HG03575 (cell line): Measurements from ENCODE around the gene ADGRG7.

Experiments used
- ATAC-seq: cut with Tn5 transposase; IDR thresholded peaks from one replicate; pipeline ENCODE4 v1.9.1; 2021; ENCODE audit not compliant: unreplicated experiment, insufficient number of reproducible peaks, low FRiP score; ENCODE audit errors: extremely low read depth

Gene ADGRG7

DNA sequence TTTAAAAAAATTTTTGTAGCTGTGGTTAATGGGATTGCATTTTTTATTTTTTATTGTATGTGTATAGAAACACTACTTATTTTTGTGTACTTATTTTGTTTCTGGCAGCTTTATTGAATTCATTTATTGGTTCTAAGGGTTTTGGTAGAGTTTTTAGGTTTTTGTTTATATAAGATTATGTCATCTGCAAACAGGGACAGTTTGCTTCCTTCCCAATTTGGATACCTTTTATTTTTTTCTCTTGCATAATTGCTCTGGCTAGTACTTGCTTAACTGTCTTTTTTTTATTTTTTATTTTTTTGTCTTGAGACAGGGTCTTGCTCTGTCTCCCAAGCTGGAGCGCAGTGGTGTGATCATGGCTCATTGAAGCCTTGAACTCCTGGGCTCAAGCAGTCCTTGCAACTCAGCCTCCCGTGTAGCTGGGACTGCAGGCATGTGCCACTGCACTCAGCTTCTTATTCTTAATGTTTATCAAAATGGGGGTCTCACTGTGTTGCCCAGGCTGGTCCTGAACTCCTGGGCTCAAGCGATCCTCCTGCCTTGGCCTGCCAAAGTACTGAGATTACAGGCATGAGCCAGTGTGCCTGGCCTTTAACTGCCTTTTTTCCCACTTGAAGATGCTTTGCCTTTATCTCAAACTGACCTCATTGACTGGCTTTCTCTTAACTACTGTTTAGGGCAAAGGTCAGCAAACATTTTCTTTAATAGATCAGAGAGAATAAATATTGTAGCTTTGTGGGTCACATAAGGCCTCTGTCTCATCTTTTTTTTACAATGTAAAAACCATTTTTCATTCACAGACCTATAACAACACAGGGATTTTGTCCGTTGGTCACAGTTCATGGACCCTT, 108.5 kb downstream of the ADGRG7 start:
- ATAC-seq = no peak

- no peak for ATAC-seq
Measured at GRCh38 chr3:100719136-100719535, 109.7 kb downstream of the ADGRG7 start.

DNA sequence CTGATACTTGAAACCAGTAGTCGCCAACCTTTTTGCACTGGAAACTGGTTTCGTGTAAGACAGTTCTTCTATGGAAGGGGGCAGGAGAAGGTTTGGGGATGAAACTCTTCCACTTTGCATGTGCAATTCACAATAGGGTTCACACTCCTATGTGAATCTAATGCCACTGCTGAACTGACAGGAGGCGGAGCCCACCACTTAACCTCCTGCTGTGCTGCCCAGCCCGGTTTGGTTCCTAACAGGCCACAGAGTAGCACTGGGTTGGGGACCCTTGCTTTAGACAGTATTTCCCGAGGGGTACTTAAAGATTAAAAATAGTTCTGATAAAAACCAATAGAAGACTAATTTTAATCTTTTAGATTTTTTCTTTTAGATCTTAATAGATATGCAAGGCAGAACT, 111.0 kb downstream of the ADGRG7 start:
- no peak for ATAC-seq

GRCh38 chr3:100725935-100726513, 116.6 kb downstream of the ADGRG7 start:
- no peak for ATAC-seq

DNA sequence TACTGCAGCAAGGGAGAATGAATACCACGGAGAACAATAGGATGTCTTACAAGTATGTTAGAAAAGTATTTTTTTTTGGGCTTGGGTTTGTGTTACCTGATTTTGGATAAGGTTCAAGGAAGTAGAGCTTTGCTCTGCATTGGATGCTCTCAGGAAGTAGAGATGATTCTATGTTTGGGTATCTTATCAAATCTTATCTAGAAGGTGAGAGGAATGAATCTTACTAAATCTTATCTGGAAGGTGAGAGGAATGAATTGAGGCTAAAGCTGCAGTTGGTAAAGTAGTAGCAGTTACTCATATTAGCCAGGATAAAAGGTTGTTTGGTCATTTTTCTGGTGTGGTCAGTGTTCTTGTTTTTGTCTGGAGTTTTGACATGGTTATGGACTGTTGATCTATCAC, 117.3 kb downstream of the ADGRG7 start:
- ATAC-seq = no peak

- no peak for ATAC-seq
Measured at GRCh38 chr3:100730524-100730923, 121.1 kb downstream of the ADGRG7 start.

DNA sequence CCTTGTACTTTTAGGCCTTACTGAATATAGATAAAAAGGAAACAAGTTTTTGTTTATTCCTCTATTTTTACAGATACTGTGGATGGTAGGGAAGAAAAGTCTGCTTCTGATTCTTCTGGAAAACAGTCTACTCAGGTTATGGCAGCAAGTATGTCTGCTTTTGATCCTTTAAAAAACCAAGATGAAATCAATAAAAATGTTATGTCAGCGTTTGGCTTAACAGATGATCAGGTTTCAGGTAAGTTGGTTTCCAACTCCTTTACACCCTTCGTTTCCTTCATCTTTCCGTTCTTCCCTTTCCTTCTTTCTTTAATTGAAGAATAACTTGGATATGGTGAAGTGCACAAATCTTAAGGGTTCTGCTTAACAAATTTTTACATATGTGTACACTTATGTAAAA, 123.0 kb downstream of the ADGRG7 start:
- ATAC-seq = no peak

DNA sequence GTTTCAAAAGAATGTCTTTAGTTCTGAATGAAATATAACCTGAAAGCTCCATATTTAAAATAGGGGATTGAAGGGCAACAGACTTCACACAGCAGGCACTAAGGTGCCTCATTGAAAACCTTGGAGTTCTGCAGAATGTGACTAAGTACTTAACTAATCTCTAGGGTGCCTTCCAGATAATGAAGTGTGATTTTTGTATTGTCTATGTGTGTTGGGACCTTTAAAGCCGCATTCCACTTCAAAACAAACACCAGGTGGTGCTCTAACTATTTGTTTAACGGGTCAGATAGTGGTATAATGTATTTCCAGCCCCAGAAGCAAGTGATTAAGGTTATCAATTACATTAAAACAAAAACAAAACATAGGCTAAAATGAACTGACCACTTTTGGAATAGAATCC, 127.9 kb downstream of the ADGRG7 start:
- no peak for ATAC-seq

- no peak for ATAC-seq
Measured at GRCh38 chr3:100740207-100740606, 130.8 kb downstream of the ADGRG7 start.

DNA sequence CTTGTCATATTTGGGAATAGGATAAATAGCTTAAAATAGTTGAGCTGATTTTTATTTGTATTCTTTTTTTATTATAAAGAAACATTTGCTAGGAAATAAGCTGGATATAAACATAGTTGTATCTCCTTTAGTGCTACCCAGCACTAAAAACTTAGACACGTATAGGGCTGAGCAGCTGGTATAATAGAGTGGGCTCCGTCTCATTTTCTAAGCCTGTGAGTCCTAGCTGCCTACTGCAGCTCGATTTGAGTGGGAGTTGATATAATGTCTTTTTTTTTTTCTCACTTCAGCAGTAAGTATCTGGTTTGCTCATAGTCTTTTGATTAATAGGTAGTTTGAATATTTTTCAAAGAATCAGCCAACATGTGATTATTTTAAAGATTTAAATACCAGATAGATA, 134.1 kb downstream of the ADGRG7 start:
- no peak for ATAC-seq

GRCh38 chr3:100744671-100745070, 135.3 kb downstream of the ADGRG7 start:
- ATAC-seq = no peak
